ENCODE data around the gene FGD5. TPM values are rescaled to one million over a fixed set of nuclear protein-coding genes. Genes with fewer than 3 reads are reported as not detected.

The FGD5 gene, protein sequence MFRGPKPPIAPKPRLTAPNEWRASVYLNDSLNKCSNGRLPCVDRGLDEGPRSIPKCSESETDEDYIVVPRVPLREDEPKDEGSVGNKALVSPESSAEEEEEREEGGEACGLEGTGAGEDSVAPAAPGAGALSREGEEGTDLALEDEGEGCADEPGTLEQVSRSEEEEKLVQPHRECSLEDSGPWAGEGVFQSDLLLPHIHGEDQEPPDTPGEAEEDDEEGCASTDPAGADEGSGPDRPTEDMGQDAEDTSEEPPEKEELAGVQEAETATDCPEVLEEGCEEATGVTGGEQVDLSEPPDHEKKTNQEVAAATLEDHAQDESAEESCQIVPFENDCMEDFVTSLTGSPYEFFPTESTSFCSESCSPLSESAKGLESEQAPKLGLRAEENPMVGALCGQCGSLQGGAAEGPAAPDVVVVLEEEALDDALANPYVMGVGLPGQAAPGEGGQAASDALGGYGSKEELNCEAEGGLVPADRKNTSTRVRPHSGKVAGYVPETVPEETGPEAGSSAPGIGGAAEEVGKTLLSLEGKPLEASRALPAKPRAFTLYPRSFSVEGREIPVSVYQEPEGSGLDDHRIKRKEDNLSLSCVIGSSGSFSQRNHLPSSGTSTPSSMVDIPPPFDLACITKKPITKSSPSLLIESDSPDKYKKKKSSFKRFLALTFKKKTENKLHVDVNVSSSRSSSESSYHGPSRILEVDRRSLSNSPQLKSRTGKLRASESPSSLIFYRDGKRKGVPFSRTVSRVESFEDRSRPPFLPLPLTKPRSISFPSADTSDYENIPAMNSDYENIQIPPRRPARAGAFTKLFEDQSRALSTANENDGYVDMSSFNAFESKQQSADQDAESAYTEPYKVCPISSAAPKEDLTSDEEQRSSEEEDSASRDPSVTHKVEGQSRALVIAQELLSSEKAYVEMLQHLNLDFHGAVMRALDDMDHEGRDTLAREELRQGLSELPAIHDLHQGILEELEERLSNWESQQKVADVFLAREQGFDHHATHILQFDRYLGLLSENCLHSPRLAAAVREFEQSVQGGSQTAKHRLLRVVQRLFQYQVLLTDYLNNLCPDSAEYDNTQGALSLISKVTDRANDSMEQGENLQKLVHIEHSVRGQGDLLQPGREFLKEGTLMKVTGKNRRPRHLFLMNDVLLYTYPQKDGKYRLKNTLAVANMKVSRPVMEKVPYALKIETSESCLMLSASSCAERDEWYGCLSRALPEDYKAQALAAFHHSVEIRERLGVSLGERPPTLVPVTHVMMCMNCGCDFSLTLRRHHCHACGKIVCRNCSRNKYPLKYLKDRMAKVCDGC (N-terminal part only)
- total RNA-seq: 10 to 100 TPM in 3 of 4 donors, 1 to 10 TPM in 1; 9.1 to 75.0 (median 16.1) TPM

DNA sequence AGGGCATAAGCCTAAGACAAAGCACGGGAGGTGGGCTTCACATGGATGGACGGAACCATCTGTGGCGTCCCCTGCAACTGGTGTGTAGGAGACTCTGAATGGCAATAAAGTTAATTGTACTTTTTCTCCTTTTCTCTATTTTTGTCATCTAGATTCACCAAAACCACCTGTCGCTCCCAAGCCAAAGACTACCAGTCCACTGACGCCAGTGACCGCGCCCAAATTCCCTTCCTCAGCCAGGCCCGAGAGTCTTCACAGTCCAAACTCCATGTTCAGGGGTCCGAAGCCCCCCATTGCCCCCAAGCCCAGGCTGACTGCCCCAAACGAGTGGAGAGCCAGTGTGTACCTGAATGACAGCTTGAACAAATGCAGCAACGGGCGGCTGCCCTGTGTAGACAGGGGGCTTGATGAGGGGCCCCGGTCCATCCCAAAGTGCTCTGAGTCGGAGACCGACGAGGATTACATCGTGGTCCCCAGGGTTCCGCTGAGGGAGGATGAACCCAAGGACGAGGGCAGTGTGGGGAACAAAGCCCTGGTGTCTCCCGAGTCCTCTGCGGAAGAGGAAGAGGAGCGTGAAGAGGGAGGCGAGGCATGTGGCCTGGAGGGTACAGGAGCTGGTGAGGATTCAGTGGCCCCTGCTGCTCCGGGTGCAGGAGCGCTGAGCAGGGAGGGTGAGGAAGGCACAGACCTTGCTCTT, at the start of gene FGD5:
Gene FGD5, plus strand, starts transcription at position 159 of the 697 bp plus-strand sequence. Its CDS starts 110 bp downstream, at position 269.
- TF ChIP-seq, protein P1, sequence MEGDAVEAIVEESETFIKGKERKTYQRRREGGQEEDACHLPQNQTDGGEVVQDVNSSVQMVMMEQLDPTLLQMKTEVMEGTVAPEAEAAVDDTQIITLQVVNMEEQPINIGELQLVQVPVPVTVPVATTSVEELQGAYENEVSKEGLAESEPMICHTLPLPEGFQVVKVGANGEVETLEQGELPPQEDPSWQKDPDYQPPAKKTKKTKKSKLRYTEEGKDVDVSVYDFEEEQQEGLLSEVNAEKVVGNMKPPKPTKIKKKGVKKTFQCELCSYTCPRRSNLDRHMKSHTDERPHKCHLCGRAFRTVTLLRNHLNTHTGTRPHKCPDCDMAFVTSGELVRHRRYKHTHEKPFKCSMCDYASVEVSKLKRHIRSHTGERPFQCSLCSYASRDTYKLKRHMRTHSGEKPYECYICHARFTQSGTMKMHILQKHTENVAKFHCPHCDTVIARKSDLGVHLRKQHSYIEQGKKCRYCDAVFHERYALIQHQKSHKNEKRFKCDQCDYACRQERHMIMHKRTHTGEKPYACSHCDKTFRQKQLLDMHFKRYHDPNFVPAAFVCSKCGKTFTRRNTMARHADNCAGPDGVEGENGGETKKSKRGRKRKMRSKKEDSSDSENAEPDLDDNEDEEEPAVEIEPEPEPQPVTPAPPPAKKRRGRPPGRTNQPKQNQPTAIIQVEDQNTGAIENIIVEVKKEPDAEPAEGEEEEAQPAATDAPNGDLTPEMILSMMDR (IDR thresholded peaks at IDR 0.05): no peak
- ATAC-seq (ENCODE audit: low FRiP score) (no peak), DNase-seq (ENCODE audit: low spot score) (no peak)

DNA sequence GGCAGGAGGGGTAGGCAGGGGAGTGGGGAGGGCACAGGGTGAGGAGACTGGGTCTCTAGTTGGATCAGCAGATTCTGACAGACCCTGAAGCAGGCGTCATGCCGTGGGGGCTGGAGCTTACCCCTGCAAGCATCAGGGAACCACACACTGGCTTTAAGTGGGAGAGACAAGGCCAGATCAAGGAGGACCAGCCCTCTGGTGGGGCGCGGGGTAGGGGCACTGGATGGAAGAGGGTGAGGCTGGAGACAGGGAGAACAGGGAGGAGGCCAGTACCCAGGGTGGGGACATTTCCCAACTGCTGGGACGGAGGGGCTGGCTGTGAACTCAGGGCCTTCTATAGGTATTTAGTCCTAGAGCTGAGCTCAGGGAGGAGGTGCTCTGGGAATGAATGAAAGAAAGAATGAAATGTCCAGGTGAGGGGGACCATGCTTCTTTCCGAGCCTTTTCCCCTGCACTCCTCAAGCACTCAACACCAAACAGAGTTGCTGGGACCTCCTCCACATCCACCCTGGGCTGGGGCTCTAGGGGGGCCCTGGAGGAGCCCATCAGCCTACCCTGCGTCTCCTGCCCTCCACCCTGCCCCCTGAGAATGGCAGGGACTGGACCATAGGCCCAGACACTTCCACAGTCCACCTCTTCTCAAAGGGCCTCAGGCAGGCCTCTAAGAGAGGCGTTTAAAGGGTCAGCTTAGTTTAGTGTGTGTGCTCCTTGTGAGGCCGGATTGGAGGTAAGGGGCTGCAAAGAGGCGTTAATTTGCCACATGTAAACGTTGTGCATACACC, 49.0 kb upstream of the FGD5 start:
- ATAC-seq (ENCODE audit: low FRiP score) (no peak), DNase-seq (ENCODE audit: low spot score) (no peak)
- TF ChIP-seq, protein P1 (IDR thresholded peaks at IDR 0.05): no peak

DNA sequence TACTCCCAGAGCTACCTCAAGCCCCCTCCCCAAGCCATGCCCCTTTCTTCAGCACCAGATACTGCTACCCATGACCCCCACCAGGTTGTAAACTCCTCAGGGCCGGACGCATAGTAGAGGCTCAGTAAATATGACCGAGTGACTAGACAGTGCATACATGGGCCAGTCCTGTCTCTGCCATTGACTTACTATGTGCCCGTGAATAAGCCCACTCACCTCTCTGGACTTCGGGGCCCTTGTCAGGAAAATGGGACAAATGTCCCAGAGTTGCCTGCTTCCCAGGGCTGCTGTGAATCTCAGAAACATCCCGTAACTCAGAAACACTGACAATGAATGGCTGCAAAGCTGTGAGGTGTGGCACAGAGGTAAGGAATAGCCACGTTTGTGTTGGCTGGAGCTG, 48.2 kb upstream of the FGD5 start:
- ATAC-seq (ENCODE audit: low FRiP score): no peak
- no peak for DNase-seq (ENCODE audit: low spot score)
- TF ChIP-seq, protein P1 (IDR thresholded peaks at IDR 0.05): no peak

DNA sequence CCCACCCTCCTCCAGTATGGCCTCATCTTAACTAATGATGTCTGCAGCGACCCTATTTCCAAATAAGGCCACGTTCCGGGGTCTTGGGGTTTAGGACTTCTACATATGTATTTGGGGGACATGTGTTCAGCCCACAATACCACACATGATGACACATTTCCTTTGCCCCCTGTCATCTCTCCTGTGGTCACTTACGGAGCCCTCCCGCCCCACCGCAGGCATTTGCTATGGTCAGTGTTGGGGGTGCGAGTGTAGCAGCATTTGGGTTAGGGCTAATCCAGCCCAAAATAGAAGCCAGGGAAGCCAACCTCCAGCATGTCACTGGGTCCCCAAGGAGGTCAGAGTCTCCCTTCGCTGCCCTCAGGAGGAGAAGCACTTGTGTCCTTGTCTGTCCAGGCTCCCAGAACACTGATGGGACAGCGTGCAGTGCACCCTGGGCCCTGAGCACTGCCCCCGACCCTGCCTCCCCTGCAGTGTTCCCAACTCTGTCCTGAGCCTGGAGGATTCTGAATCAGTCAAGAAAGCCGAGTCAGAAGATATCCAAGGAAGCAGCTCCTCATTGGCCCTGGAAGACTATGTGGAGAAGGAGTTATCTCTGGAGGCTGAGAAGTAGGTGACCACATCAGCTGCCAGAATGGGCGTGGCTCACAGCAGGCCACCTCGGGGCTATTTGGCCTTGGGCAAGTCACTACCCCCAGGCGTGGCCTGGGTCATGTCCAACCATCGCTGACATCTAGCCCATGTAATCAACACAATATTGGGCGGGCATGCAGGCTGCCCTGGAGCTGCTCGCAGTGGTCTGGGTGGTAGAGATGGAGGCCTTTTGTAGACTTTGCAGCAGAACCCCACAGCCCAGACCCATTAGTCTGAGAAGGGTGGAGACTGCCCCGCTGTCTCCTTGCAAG, 46.9 kb upstream of the FGD5 start:
- no peak for DNase-seq (ENCODE audit: low spot score)

DNA sequence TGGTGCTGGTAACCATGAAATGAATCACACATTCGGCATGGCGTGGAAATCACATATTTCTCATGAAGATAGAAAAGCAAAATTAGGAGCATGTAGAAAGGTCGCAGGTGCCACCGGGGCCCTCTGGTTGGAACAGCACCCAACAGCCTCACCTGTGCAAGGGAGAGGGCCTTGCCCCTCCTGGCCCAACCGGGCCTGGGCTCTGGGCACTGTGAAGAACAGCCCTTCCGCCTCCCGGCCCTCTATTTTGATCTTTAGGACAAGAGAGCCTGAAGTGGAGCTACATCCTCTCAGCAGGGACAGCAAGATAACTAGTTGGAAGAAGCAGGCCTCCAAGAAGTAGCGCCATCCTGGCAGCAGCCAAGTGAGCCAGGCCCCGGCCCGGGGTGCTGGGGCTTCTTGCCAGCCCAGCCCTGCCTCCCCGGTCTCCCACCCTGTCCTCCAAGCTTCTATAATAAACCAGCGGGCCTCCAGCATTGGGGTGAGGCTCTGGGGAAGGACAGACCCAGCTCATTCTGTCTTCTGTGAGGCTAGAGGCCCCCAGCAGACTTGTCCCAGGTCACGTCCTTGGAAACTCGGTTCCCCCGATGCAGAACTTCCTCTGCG, 46.1 kb upstream of the FGD5 start:
- ATAC-seq (ENCODE audit: low FRiP score) (no peak), DNase-seq (ENCODE audit: low spot score) (no peak)
- TF ChIP-seq, protein P1 (IDR thresholded peaks at IDR 0.05): no peak

More for the DNA sequence above, 46.9 kb upstream of the FGD5 start:
- TF ChIP-seq, protein P1 (IDR thresholded peaks at IDR 0.05): no peak
- no peak for ATAC-seq (ENCODE audit: low FRiP score)
